Measurements from ENCODE around the gene AKAP17A.
A peak's percentile ranks its signal among the peaks of the same experiment; 100 is the strongest.

Gene AKAP17A

GRCh38 chrX:1593286-1594271, 2.2 kb downstream of the AKAP17A start:
- H3K4me3 ChIP-seq (ENCODE audit: low read depth, low read length), result peak overlapping the region; percentile 93
- no peak for TF ChIP-seq CTCF (IDR thresholded peaks at IDR 0.05; ENCODE audit: insufficient read depth, low read length, missing control alignments)
- POLR2A ChIA-PET, result no interaction called here
- DNase-seq (ENCODE audit: low read depth, low spot score), result no peak
- CTCF ChIA-PET, result no interaction called here

GRCh38 chrX:1595711-1596060, 4.3 kb downstream of the AKAP17A start:
- H3K4me3 ChIP-seq (ENCODE audit: low read depth, low read length), result no peak overlapping the region
- CTCF ChIA-PET, result no interaction called here
- no peak for TF ChIP-seq CTCF (IDR thresholded peaks at IDR 0.05; ENCODE audit: insufficient read depth, low read length, missing control alignments)
- DNase-seq (ENCODE audit: low read depth, low spot score), result no peak
- POLR2A ChIA-PET, result no interaction called here

GRCh38 chrX:1596676-1597344, 5.4 kb downstream of the AKAP17A start:
- ChIA-PET POLR2A (no interaction called here), CTCF (no interaction called here)
- no peak for DNase-seq (ENCODE audit: low read depth, low spot score)
- TF ChIP-seq CTCF (IDR thresholded peaks at IDR 0.05; ENCODE audit: insufficient read depth, low read length, missing control alignments), result no peak
- H3K4me3 ChIP-seq (ENCODE audit: low read depth, low read length), result no peak overlapping the region

GRCh38 chrX:1597345-1598020, 6.1 kb downstream of the AKAP17A start:
- POLR2A ChIA-PET, result no interaction called here

GRCh38 chrX:1598021-1598875, 6.8 kb downstream of the AKAP17A start:
- H3K4me3 ChIP-seq (ENCODE audit: low read depth, low read length), result no peak overlapping the region
- POLR2A ChIA-PET, result no interaction called here
- no peak for TF ChIP-seq CTCF (IDR thresholded peaks at IDR 0.05; ENCODE audit: insufficient read depth, low read length, missing control alignments)
- no peak for DNase-seq (ENCODE audit: low read depth, low spot score)
- CTCF ChIA-PET, result no interaction called here

More at GRCh38 chrX:1597345-1598020, 6.1 kb downstream of the AKAP17A start:
- no peak for TF ChIP-seq CTCF (IDR thresholded peaks at IDR 0.05; ENCODE audit: insufficient read depth, low read length, missing control alignments)
- H3K4me3 ChIP-seq (ENCODE audit: low read depth, low read length), result no peak overlapping the region
- CTCF ChIA-PET, result no interaction called here
- no peak for DNase-seq (ENCODE audit: low read depth, low spot score)

Data from AG04449 (cell line).